Mesothelial cell of epicardium (in vitro differentiated cells): ENCODE measurements around the gene RPA3. TPM values are rescaled to one million over a fixed set of nuclear protein-coding genes. Genes with fewer than 3 reads are reported as not detected.

Source experiments
- DNase-seq, 2 experiments: peaks; one replicate each; pipeline ENCODE4 v3.0.0; 2021; ENCODE audit warnings: low spot score in 2 of 2; ENCODE audit not compliant: unreplicated experiment in 2 of 2
- H3K27ac Mint-ChIP-seq: 2 replicates; pipeline ENCODE4 v1.8.0; 2021; ENCODE audit warnings: mixed read lengths
- H3K27me3 Mint-ChIP-seq: 2 replicates; pipeline ENCODE4 v1.8.0; 2021; ENCODE audit warnings: low read depth, mixed read lengths
- H3K36me3 Mint-ChIP-seq: 2 replicates; pipeline ENCODE4 v1.8.0; 2021; ENCODE audit warnings: mixed read lengths
- H3K4me1 Mint-ChIP-seq: 2 replicates; pipeline ENCODE4 v1.8.0; 2021; ENCODE audit warnings: mixed read lengths
- H3K4me3 Mint-ChIP-seq: 2 replicates; pipeline ENCODE4 v1.8.0; 2021; ENCODE audit warnings: mild to moderate bottlenecking, moderate library complexity, mixed read lengths
- H3K9me3 Mint-ChIP-seq: 2 replicates; pipeline ENCODE4 v1.8.0; 2021; ENCODE audit warnings: mixed read lengths
- CTCF ChIP-seq: fragments of 200-600 bp; sonication (generic); IDR thresholded peaks from one replicate; pipeline ENCODE4 v1.5.0; 2021; ENCODE audit warnings: antibody characterized with exemption; ENCODE audit not compliant: unreplicated experiment
- total RNA-seq: library from RNA; stranded (reverse); gene quantifications from 3 replicates; pipeline ENCODE4 v1.2.1, GENCODE V29; 2021

The RPA3 gene
- total RNA-seq, 1 donor from 2014 or later = 22.9 TPM

GRCh38 chr7:7732621-7733281 lies 14.3 kb upstream of the RPA3 start:
- Mint-ChIP-seq H3K4me1 (peaks cover 12% of the 10 kb centered on the region), H3K4me3 (no peak overlapping the region), H3K9me3 (no peaks in the 10 kb centered on the region), H3K36me3 (no peaks in the 10 kb centered on the region), H3K27ac (no peak overlapping the region), H3K27me3 (no peaks in the 10 kb centered on the region)
- DNase-seq = no peak
- TF ChIP-seq CTCF = no peak

- no peak for DNase-seq
- peaks cover 4% of the 10 kb centered on the region for H3K9me3 Mint-ChIP-seq
- H3K4me3 Mint-ChIP-seq = no peak overlapping the region
- TF ChIP-seq CTCF = no peak
- peaks cover 10% of the 10 kb centered on the region for H3K4me1 Mint-ChIP-seq
- no peak overlapping the region for H3K27ac Mint-ChIP-seq
- peaks cover 2% of the 10 kb centered on the region for H3K36me3 Mint-ChIP-seq
- H3K27me3 Mint-ChIP-seq = no peaks in the 10 kb centered on the region
Measured at GRCh38 chr7:7731732-7732131, 13.3 kb upstream of the RPA3 start.

GRCh38 chr7:7720750-7721621 lies 2.6 kb upstream of the RPA3 start:
- H3K9me3 Mint-ChIP-seq = peaks cover 13% of the 10 kb centered on the region
- no peak for DNase-seq

GRCh38 chr7:7720193-7720592 lies 1.8 kb upstream of the RPA3 start:
- no peaks in the 10 kb centered on the region for H3K27me3 Mint-ChIP-seq
- H3K36me3 Mint-ChIP-seq = peaks cover 4% of the 10 kb centered on the region
- no peaks in the 10 kb centered on the region for H3K4me1 Mint-ChIP-seq
- peaks cover 7% of the 10 kb centered on the region for H3K9me3 Mint-ChIP-seq
- TF ChIP-seq CTCF = no peak
- H3K4me3 Mint-ChIP-seq = no peak overlapping the region
- no peak for DNase-seq
- no peak overlapping the region for H3K27ac Mint-ChIP-seq

More at GRCh38 chr7:7720750-7721621, 2.6 kb upstream of the RPA3 start:
- no peaks in the 10 kb centered on the region for H3K27me3 Mint-ChIP-seq
- no peaks in the 10 kb centered on the region for H3K4me1 Mint-ChIP-seq
- H3K36me3 Mint-ChIP-seq = peaks cover 4% of the 10 kb centered on the region
- TF ChIP-seq CTCF = no peak
- H3K27ac Mint-ChIP-seq = no peak overlapping the region
- H3K4me3 Mint-ChIP-seq = no peak overlapping the region

- Mint-ChIP-seq H3K9me3 (peaks cover 7% of the 10 kb centered on the region), H3K27ac (no peak overlapping the region)
Measured at GRCh38 chr7:7719236-7719635, 829 bp upstream of the RPA3 start.

More at GRCh38 chr7:7719236-7719635, 829 bp upstream of the RPA3 start:
- H3K36me3 Mint-ChIP-seq = peaks cover 4% of the 10 kb centered on the region
- no peak for DNase-seq
- H3K4me3 Mint-ChIP-seq = no peak overlapping the region
- no peak for TF ChIP-seq CTCF
- H3K4me1 Mint-ChIP-seq = no peaks in the 10 kb centered on the region
- H3K27me3 Mint-ChIP-seq = no peaks in the 10 kb centered on the region
